Measurements from ENCODE around the gene PLS3.
"Not testable (repeated sequence)": the region's sequence is repeated elsewhere in the genome, so short reads cannot be mapped to it uniquely, and the experiment has no call there.

Gene PLS3

DNA sequence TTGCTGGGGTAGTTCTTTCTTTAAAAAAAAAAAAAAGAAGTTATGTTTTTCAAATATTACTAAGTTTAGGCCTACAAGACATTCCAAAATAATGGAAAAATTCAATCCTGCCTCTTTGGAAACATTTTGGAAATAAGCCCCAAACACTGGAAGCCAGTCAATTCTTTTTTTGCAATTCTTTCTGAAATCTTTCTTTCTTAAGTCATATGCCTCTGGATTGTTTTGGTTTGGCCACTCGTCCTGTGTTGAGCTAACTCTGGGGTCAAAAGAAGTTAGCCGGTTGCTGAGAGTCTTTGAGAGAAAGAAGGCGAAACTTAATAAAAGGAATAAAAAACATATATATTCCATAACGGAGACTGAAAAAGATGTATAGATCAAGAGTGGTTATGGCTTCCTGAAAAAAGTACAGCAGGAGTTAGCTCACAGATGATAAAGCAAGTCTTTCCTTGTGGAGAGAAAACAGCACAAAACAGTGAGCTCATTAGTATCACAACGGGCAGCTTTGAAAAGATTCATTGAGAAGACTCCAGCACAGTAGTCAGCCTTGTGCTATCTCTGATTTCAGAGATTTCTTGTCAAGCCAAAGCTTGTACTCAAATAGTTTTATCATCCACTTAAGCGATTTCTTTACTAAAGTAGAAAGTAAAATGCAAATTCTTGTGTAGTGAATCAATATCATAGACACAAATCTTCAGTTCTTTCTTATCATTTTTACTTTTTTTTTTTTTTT, 64.8 kb downstream of the PLS3 start:
- no peaks in the 10 kb centered on the region for H3K27me3 ChIP-seq (ENCODE audit: control insufficient read depth, insufficient read depth, low read length)
- no peaks in the 10 kb centered on the region for H3K4me1 ChIP-seq

DNA sequence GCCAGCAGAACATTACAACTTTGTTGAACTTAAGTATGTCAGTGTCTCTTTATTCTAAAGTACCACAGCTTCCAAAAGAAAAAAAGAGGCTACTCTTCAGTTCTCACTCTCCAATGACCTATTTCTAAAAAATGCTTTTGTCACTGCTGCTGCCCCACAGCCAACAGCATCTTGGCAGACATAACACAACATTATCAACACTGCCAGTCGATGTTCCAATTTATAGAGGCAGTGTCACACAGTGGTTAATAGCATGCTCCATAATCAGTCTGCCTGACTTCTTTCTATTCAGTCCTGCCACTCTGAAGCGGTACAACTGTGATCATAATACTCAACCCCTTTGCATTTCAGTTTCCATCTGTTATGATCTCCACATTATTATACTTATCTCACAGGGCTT, 69.2 kb downstream of the PLS3 start:
- TF ChIP-seq, protein P1, sequence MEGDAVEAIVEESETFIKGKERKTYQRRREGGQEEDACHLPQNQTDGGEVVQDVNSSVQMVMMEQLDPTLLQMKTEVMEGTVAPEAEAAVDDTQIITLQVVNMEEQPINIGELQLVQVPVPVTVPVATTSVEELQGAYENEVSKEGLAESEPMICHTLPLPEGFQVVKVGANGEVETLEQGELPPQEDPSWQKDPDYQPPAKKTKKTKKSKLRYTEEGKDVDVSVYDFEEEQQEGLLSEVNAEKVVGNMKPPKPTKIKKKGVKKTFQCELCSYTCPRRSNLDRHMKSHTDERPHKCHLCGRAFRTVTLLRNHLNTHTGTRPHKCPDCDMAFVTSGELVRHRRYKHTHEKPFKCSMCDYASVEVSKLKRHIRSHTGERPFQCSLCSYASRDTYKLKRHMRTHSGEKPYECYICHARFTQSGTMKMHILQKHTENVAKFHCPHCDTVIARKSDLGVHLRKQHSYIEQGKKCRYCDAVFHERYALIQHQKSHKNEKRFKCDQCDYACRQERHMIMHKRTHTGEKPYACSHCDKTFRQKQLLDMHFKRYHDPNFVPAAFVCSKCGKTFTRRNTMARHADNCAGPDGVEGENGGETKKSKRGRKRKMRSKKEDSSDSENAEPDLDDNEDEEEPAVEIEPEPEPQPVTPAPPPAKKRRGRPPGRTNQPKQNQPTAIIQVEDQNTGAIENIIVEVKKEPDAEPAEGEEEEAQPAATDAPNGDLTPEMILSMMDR (IDR thresholded peaks at IDR 0.05), result no peak
- Histone ChIP-seq H3K79me2 (no peaks in the 10 kb centered on the region), H2AFZ (no peak overlapping the region), H3K4me2 (ENCODE audit: low read length) (no peak overlapping the region), H3K27me3 (ENCODE audit: control insufficient read depth, insufficient read depth, low read length) (no peaks in the 10 kb centered on the region), H3K9ac (no peak overlapping the region), H3K27ac (no peak overlapping the region), H3K9me3 (ENCODE audit: control insufficient read depth, low read length) (no peaks in the 10 kb centered on the region), H3K36me3 (ENCODE audit: control insufficient read depth, insufficient read depth, low read length) (no peaks in the 10 kb centered on the region), H3K4me1 (no peaks in the 10 kb centered on the region), H3K4me3 (ENCODE audit: low read depth, low read length) (no peak overlapping the region)

More for the DNA sequence above, 64.8 kb downstream of the PLS3 start:
- no peak overlapping the region for H3K4me3 ChIP-seq (ENCODE audit: low read depth, low read length)
- no peak overlapping the region for H3K9ac ChIP-seq
- no peaks in the 10 kb centered on the region for H3K9me3 ChIP-seq (ENCODE audit: control insufficient read depth, low read length)
- TF ChIP-seq, protein P1 (IDR thresholded peaks at IDR 0.05), result no peak
- H3K4me2 ChIP-seq (ENCODE audit: low read length), result no peak overlapping the region
- no peak overlapping the region for H2AFZ ChIP-seq
- H3K79me2 ChIP-seq, result no peaks in the 10 kb centered on the region
- no peaks in the 10 kb centered on the region for H3K36me3 ChIP-seq (ENCODE audit: control insufficient read depth, insufficient read depth, low read length)
- H3K27ac ChIP-seq, result no peak overlapping the region

DNA sequence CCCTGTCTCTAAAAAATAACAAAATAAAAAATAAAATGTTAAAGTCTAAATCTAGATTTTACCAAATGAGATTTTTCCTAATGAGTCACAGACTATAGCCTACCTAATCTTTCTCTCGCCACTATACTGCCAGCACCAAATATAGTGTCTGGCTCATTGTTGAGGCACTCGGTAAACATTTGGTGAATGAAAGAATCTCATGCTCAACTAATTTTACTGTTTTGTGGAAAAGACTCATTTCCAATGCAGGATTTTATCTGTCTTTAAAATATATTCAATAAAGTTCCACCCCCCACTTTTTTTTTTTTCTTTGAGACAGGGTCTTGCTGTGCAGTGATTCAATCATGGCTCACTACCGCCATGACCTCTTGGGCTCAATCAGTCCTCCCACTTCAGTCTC, 71.5 kb downstream of the PLS3 start:
- Histone ChIP-seq H3K4me3 (ENCODE audit: low read depth, low read length) (no peak overlapping the region), H2AFZ (no peak overlapping the region), H3K27ac (no peak overlapping the region), H3K9ac (no peak overlapping the region), H3K27me3 (ENCODE audit: control insufficient read depth, insufficient read depth, low read length) (no peaks in the 10 kb centered on the region), H3K36me3 (ENCODE audit: control insufficient read depth, insufficient read depth, low read length) (no peaks in the 10 kb centered on the region), H3K4me2 (ENCODE audit: low read length) (no peak overlapping the region), H3K4me1 (no peaks in the 10 kb centered on the region), H3K79me2 (no peaks in the 10 kb centered on the region), H3K9me3 (ENCODE audit: control insufficient read depth, low read length) (no peaks in the 10 kb centered on the region)
- TF ChIP-seq, protein P1 (IDR thresholded peaks at IDR 0.05), result no peak

DNA sequence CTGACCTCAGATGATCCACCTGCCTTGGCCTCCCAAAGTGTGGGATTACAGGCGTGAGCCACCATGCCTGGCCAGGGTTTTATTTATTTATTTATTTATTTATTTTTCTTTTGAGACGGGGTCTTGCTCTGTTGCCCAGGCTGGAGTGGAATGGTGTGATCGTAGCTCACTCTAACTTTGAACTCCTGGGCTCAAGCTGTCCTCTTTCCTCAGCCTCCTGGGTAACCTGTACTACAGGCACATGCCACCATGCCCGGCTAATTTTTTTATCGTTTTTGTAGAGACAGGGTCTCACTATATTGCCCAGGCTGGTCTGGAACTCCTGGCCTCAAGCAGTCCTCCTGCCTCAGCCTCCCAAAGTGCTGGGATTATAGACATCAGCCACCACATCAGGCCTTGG, 72.4 kb downstream of the PLS3 start:
- H3K4me2 ChIP-seq (ENCODE audit: low read length); H3K9ac ChIP-seq; H3K79me2 ChIP-seq; H2AFZ ChIP-seq; H3K27ac ChIP-seq; H3K27me3 ChIP-seq (ENCODE audit: control insufficient read depth, insufficient read depth, low read length); H3K4me3 ChIP-seq (ENCODE audit: low read depth, low read length); H3K36me3 ChIP-seq (ENCODE audit: control insufficient read depth, insufficient read depth, low read length); H3K9me3 ChIP-seq (ENCODE audit: control insufficient read depth, low read length); H3K4me1 ChIP-seq: not testable (repeated sequence)

DNA sequence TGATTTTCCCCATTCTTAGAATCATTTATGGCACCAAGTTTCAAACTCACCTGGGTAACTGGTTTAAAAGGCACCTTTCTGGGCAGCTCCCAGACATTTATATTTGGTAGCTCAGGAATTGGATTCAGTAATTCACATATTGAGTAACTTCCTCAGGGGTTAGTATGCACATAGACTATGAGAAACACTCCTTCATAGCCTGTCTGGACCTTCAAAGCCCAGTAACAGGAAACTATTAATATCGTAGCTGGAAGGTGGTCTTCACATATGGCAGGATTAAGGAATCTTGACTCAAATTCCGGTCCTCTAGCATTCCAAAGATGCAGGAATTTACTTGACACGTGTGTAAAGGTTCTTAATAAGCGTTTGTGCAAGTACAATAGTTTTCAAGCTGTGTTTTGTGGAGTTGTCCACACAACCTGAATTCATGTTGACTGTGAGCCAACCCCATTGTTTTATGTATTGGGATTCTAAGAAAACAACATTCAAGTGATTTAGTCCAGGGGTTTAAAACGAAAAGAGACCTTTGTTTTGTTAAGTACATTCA, 78.4 kb downstream of the PLS3 start:
- Histone ChIP-seq H3K79me2 (no peaks in the 10 kb centered on the region), H3K9me3 (ENCODE audit: control insufficient read depth, low read length) (no peaks in the 10 kb centered on the region), H3K27ac (no peak overlapping the region), H2AFZ (no peak overlapping the region), H3K4me3 (ENCODE audit: low read depth, low read length) (no peak overlapping the region), H3K4me2 (ENCODE audit: low read length) (no peak overlapping the region), H3K27me3 (ENCODE audit: control insufficient read depth, insufficient read depth, low read length) (no peaks in the 10 kb centered on the region), H3K4me1 (no peaks in the 10 kb centered on the region), H3K36me3 (ENCODE audit: control insufficient read depth, insufficient read depth, low read length) (no peaks in the 10 kb centered on the region), H3K9ac (no peak overlapping the region)
- TF ChIP-seq, protein P1 (IDR thresholded peaks at IDR 0.05), result no peak

Measured in parathyroid adenoma (tissue), 2 donors.